ENCODE results near the gene CHCHD5. TPM values are rescaled to one million over a fixed set of nuclear protein-coding genes. Genes with fewer than 3 reads are reported as not detected.

The CHCHD5 gene
- total RNA-seq, 1 donor from 2014 or later = 23.9 TPM

DNA sequence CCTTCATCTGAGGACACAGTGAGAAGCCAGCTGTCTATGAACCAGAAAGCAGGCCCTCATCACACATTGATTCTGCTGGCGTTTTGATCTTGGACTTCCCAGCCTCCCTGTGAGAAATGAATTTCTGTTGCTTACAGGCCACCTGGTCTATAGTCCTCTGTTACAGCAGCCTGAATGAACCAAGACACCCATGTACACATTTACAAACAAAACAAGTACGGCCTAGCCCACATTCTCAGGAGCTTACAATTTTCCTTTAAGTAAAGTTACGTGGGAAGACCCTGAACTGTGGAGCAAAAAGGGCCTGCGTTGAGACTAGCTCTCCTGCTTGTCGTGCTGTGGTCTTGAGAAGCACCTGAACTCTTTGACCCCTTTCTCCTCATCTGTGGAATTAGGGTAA lies 49.3 kb downstream of the CHCHD5 start:
- no peaks in the 10 kb centered on the region for H3K27me3 ChIP-seq
- no peak for TF ChIP-seq CTCF (IDR thresholded peaks at IDR 0.05)
- H3K36me3 ChIP-seq = no peaks in the 10 kb centered on the region
- H3K4me3 ChIP-seq = no peak overlapping the region
- peaks cover 16% of the 10 kb centered on the region for H3K4me1 ChIP-seq
- no peak for ATAC-seq
- no peaks in the 10 kb centered on the region for H3K9me3 ChIP-seq
- H3K27ac ChIP-seq = no peak overlapping the region
- intact Hi-C loops (cut with DNase I) = no loop called here
- DNase-seq = no peak

DNA sequence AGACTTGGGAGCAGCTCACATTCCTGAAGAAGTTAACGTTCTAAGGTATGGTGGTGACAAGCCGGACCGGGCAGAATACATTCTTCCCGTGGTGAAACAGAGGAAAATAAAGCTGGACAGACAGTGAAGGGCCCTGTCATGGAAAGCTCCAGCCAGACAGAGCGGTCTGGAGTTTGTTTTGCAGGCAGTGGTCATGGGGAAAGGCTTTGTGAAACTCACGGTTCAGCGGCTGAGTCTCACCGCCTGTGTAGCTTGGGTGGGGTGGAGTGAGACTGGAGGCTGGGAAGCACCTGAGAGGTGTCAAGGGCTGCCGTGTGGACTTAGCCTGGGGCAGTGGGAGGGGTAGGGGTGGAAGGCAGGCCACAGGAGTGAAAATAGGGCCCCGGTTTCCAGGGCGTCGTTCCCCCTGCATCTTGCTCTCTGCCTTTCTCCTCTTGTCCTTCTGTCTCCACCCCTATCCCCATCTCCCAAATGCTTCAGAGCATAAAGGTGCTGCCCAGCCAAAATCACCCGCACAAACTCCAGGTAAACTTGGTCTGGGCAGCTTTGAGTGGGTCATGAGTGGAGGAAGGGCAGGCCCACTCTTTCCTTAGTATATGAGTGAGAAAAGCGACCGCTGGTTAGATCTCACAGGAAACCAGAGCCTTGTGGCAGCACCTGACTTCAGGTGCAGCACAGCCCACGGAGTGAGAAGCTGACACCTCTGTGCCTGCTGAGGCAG lies 49.9 kb downstream of the CHCHD5 start:
- peak; percentile 48 for DNase-seq
- peaks cover 16% of the 10 kb centered on the region for H3K4me1 ChIP-seq
- H3K27me3 ChIP-seq = no peaks in the 10 kb centered on the region
- intact Hi-C loops (cut with DNase I) = no loop called here
- no peaks in the 10 kb centered on the region for H3K9me3 ChIP-seq
- ATAC-seq = no peak
- TF ChIP-seq CTCF (IDR thresholded peaks at IDR 0.05) = no peak
- no peak overlapping the region for H3K4me3 ChIP-seq
- no peaks in the 10 kb centered on the region for H3K36me3 ChIP-seq
- no peak overlapping the region for H3K27ac ChIP-seq

- intact Hi-C loops (cut with DNase I) = no loop called here
- no peaks in the 10 kb centered on the region for H3K27me3 ChIP-seq
- ATAC-seq (no peak), DNase-seq (peak; percentile 53)
- H3K4me3 ChIP-seq = no peak overlapping the region
- H3K4me1 ChIP-seq = peaks cover 16% of the 10 kb centered on the region
- no peaks in the 10 kb centered on the region for H3K9me3 ChIP-seq
- no peak overlapping the region for H3K27ac ChIP-seq
- TF ChIP-seq CTCF (IDR thresholded peaks at IDR 0.05) = no peak
- H3K36me3 ChIP-seq = no peaks in the 10 kb centered on the region
Observed at GRCh38 chr2:112634874-112635157, 50.4 kb downstream of the CHCHD5 start.

DNA sequence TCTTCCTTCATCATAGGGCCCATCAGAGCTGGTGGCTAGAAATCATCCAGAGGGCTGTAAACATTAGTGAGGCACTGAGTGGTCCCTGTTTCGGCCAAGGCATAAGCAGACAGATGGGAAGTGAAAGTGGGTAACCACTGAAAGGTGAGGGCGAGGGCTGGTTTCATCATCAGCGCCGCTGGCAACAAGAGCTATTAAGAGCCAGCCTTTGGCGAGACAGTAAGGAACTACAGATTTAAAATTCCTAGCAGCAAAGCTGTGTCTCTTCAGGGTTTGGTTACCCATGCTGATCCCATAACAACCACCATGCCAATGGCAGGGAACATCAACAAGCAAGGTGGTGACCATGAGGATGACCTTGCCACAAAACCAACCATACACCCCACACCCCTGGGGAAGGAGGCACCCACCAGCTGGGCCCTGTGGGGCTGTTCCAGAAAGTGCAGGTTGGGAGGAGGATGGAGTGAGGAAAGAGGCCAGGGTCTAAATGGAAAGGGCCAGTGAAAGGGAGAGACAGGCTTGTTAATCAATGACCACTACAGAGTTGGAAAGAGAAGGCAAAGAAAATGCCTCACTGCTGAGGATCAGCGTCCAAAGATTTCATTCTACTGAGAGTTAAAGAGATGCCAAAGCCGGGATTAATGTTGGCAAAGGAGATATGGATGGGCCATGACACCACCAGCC lies 52.3 kb downstream of the CHCHD5 start:
- Histone ChIP-seq H3K36me3 (no peaks in the 10 kb centered on the region), H3K9me3 (no peaks in the 10 kb centered on the region), H3K27ac (no peak overlapping the region), H3K4me1 (peaks cover 6% of the 10 kb centered on the region), H3K4me3 (no peak overlapping the region), H3K27me3 (no peaks in the 10 kb centered on the region)
- DNase-seq (peak; percentile 32), ATAC-seq (no peak)
- intact Hi-C loops (cut with DNase I) = no loop called here
- no peak for TF ChIP-seq CTCF (IDR thresholded peaks at IDR 0.05)

GRCh38 chr2:112637289-112637660 lies 52.9 kb downstream of the CHCHD5 start:
- H3K27me3 ChIP-seq = no peaks in the 10 kb centered on the region
- H3K36me3 ChIP-seq = no peaks in the 10 kb centered on the region
- no peak overlapping the region for H3K4me3 ChIP-seq
- no peak for TF ChIP-seq CTCF (IDR thresholded peaks at IDR 0.05)
- peaks cover under 1% of the 10 kb centered on the region for H3K4me1 ChIP-seq
- intact Hi-C loops (cut with DNase I) = no loop called here
- no peaks in the 10 kb centered on the region for H3K9me3 ChIP-seq
- no peak for DNase-seq
- no peak overlapping the region for H3K27ac ChIP-seq
- no peak for ATAC-seq

Other genes starting within 250 kb of the CHCHD5 start
- 20.0 TPM for gene RGPD8, start 151.0 kb upstream of the CHCHD5 start, total RNA-seq
- 45.4 TPM for gene TTL, start 102.5 kb upstream of the CHCHD5 start, total RNA-seq
- gene POLR1B, start 42.1 kb upstream of the CHCHD5 start, total RNA-seq = 22.1 TPM
- 59.4 TPM for gene SLC20A1, start 61.3 kb downstream of the CHCHD5 start, total RNA-seq
- gene NT5DC4, start 136.4 kb downstream of the CHCHD5 start, total RNA-seq = not detected
- gene CKAP2L, start 180.0 kb downstream of the CHCHD5 start, total RNA-seq = 0.46 TPM
- 1.9 TPM for gene IL1A, start 199.9 kb downstream of the CHCHD5 start, total RNA-seq

Data from upper lobe of right lung (tissue), 1 donor.